ENCODE data around the gene ACTMAP. TPM values are rescaled to one million over a fixed set of nuclear protein-coding genes. Genes with fewer than 3 reads are reported as not detected.

Gene ACTMAP
- total and polyA plus RNA-seq, 2 of the 13 experiments (the other 11 are each of a cell fraction or from before 2014, with no cell fraction given) = 2.2 to 7.9 TPM

DNA sequence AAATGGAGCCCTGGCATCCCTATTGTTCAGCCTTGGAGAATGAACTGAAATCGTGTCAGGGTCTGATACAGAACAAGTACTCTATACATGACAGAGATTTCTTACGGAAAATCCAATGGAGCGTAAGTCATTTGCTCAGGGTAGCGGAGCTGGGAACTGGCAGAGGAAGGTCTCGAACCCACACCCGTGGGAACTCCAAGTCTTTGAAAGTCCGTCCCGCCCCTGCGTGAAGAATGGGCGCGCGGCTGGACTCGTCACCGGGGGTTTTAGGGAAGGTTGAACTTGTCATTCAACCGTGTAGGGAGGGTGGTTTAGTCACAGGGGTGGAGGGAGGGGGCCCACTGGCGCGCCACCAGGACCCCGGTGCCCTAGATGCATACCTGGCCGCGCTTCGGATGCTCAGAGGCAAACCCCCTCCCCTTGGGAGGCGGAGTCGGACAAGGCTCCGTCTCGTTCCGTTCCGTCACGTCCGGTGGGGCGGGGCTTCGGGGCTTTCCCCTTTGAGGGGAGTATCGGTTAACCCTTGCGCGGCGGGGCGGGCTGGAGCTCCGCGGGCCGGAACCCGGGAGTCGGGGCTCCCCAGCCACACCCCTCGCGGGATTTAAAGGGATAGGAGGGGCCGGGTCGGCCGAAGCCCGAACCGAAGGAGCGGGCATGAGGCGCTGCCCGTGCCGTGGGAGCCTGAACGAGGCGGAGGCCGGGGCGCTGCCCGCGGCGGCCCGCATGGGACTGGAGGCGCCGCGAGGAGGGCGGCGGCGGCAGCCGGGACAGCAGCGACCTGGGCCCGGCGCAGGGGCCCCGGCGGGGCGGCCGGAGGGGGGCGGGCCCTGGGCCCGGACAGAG is 33.6 kb downstream of the ACTMAP start, which contains the start of the genes COQ8B and ITPKC (continued):
- TF ChIP-seq HNRNPK (IDR thresholded peaks at IDR 0.05; ENCODE audit: low read depth, low read length, poor library complexity, severe bottlenecking) (peak; percentile 68), ZNF883 (CRISPR knock-in tag; IDR thresholded peaks at IDR 0.05; ENCODE audit: not compliant biosample characterization) (no peak), ZNF333 (CRISPR knock-in tag; IDR thresholded peaks at IDR 0.05; ENCODE audit: borderline replicate concordance) (no peak), AKAP8 (CRISPR knock-in tag; IDR thresholded peaks at IDR 0.05) (no peak), RBM22 (optimal IDR thresholded peaks at IDR 0.05; ENCODE audit: low read length) (no peak), ZNF282 (IDR thresholded peaks at IDR 0.05; ENCODE audit: partially characterized antibody) (no peak), ZNF10 (CRISPR knock-in tag; IDR thresholded peaks at IDR 0.05; ENCODE audit: borderline replicate concordance, low read depth) (no peak), ZBTB7B (CRISPR knock-in tag; IDR thresholded peaks at IDR 0.05) (no peak), TOE1 (CRISPR knock-in tag; IDR thresholded peaks at IDR 0.05) (no peak), TRAFD1 (CRISPR knock-in tag; IDR thresholded peaks at IDR 0.05; ENCODE audit: borderline replicate concordance) (no peak), MYC (CRISPR knock-in tag; IDR thresholded peaks at IDR 0.05; ENCODE audit: borderline replicate concordance) (peak; percentile 49; the same call in 1 of the 2 replicates), ZNF329 (CRISPR knock-in tag; IDR thresholded peaks at IDR 0.05; ENCODE audit: low read depth) (no peak), KAT7 (CRISPR knock-in tag; IDR thresholded peaks at IDR 0.05; ENCODE audit: borderline replicate concordance) (no peak), ZMYM3 (CRISPR knock-in tag; IDR thresholded peaks at IDR 0.05) (no peak), JDP2 (CRISPR knock-in tag; IDR thresholded peaks at IDR 0.05; ENCODE audit: borderline replicate concordance) (no peak), MIER2 (CRISPR knock-in tag; IDR thresholded peaks at IDR 0.05) (0 out of 2 replicates have a peak, but pooled peaks have one; percentile 12)
- TF ChIP-seq, protein P1, sequence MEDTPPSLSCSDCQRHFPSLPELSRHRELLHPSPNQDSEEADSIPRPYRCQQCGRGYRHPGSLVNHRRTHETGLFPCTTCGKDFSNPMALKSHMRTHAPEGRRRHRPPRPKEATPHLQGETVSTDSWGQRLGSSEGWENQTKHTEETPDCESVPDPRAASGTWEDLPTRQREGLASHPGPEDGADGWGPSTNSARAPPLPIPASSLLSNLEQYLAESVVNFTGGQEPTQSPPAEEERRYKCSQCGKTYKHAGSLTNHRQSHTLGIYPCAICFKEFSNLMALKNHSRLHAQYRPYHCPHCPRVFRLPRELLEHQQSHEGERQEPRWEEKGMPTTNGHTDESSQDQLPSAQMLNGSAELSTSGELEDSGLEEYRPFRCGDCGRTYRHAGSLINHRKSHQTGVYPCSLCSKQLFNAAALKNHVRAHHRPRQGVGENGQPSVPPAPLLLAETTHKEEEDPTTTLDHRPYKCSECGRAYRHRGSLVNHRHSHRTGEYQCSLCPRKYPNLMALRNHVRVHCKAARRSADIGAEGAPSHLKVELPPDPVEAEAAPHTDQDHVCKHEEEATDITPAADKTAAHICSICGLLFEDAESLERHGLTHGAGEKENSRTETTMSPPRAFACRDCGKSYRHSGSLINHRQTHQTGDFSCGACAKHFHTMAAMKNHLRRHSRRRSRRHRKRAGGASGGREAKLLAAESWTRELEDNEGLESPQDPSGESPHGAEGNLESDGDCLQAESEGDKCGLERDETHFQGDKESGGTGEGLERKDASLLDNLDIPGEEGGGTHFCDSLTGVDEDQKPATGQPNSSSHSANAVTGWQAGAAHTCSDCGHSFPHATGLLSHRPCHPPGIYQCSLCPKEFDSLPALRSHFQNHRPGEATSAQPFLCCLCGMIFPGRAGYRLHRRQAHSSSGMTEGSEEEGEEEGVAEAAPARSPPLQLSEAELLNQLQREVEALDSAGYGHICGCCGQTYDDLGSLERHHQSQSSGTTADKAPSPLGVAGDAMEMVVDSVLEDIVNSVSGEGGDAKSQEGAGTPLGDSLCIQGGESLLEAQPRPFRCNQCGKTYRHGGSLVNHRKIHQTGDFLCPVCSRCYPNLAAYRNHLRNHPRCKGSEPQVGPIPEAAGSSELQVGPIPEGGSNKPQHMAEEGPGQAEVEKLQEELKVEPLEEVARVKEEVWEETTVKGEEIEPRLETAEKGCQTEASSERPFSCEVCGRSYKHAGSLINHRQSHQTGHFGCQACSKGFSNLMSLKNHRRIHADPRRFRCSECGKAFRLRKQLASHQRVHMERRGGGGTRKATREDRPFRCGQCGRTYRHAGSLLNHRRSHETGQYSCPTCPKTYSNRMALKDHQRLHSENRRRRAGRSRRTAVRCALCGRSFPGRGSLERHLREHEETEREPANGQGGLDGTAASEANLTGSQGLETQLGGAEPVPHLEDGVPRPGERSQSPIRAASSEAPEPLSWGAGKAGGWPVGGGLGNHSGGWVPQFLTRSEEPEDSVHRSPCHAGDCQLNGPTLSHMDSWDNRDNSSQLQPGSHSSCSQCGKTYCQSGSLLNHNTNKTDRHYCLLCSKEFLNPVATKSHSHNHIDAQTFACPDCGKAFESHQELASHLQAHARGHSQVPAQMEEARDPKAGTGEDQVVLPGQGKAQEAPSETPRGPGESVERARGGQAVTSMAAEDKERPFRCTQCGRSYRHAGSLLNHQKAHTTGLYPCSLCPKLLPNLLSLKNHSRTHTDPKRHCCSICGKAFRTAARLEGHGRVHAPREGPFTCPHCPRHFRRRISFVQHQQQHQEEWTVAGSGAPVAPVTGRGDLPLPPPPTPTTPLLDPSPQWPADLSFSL (CRISPR knock-in tag; IDR thresholded peaks at IDR 0.05) = no peak
- TF ChIP-seq, protein P2, sequence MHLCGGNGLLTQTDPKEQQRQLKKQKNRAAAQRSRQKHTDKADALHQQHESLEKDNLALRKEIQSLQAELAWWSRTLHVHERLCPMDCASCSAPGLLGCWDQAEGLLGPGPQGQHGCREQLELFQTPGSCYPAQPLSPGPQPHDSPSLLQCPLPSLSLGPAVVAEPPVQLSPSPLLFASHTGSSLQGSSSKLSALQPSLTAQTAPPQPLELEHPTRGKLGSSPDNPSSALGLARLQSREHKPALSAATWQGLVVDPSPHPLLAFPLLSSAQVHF (CRISPR knock-in tag; IDR thresholded peaks at IDR 0.05) = no peak
